Vagina (tissue), 2 donors: ENCODE data around the gene SELENOO.

Experiments used
- POLR2A ChIP-seq, 2 donors: fragments of 450-650 bp; IDR thresholded peaks; one replicate each; pipeline ENCODE4 v1.6.1; 2017; ENCODE audit warnings: antibody characterized with exemption in 2 of 2, mild to moderate bottlenecking in 2 of 2, moderate library complexity in 2 of 2
- POLR2AphosphoS5 ChIP-seq, 2 donors: sonication (generic); formaldehyde crosslinking; IDR thresholded peaks; one replicate each; pipeline ENCODE4 v1.9.0; 2017; ENCODE audit warnings: antibody characterized with exemption in 2 of 2, mild to moderate bottlenecking in 2 of 2, low read depth in 1 of 2; ENCODE audit not compliant: insufficient read depth in 1 of 2
- TF ChIP-seq, protein P1 (sequence below), 3 experiments: fragments of 450-650 bp in 2 of 3; fragments of 200-600 bp in 1 of 3; sonication (generic) in 1 of 3; IDR thresholded peaks; one replicate each; pipeline ENCODE4 v1.5.1; 2017 to 2019; ENCODE audit warnings: antibody characterized with exemption in 3 of 3, mild to moderate bottlenecking in 2 of 3, moderate library complexity in 2 of 3

DNA sequence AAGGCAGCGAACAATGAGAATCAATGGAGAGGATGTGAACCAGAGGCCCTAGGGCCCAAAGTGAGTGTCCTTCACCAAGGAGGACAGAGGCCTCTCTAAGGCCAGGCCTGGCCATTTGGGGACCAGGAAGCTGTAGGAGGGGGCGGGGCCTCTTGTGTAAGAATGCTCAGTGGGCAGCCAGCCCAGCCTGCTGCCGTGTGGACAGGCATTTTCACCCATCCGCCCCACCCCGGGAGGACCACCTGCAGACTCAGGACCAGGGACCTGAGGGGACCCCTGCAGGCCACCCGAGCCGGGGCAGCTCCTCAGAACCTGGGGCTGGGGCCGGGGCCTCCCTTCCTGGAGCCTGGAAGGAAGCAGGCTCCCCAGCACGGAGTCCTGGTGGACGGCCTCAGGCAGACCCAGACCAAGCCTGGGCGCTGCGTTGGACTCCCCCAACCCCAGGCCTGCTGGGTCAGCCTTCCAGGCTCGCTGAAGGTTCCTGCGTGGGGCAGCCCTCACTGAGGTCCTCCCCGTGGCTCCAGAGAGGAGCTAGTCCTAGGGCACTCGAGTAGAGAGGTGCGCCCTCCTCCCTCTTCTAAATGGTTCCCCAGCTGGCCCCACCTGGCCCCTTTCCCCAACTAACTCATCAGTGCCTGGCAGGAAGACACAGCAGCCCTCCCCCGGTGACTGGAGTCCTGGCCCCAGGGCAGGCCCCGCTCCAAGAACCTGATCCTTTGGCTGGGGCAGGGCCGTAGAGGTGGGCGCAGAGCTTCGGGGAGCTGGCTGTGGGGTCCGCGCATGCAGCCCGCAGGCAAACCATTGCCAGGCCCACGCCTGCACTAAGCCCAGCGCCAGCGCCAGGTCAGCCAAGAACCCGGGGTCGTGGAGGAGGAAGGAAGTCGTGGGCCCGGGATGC lies 16.6 kb upstream of the SELENOO start:
- TF ChIP-seq, protein P1, sequence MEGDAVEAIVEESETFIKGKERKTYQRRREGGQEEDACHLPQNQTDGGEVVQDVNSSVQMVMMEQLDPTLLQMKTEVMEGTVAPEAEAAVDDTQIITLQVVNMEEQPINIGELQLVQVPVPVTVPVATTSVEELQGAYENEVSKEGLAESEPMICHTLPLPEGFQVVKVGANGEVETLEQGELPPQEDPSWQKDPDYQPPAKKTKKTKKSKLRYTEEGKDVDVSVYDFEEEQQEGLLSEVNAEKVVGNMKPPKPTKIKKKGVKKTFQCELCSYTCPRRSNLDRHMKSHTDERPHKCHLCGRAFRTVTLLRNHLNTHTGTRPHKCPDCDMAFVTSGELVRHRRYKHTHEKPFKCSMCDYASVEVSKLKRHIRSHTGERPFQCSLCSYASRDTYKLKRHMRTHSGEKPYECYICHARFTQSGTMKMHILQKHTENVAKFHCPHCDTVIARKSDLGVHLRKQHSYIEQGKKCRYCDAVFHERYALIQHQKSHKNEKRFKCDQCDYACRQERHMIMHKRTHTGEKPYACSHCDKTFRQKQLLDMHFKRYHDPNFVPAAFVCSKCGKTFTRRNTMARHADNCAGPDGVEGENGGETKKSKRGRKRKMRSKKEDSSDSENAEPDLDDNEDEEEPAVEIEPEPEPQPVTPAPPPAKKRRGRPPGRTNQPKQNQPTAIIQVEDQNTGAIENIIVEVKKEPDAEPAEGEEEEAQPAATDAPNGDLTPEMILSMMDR (IDR thresholded peaks at IDR 0.05): no peak
- no peak for TF ChIP-seq POLR2AphosphoS5 (IDR thresholded peaks at IDR 0.05; ENCODE audit: insufficient read depth in 1 of 2, low read depth in 1 of 2)
- no peak for TF ChIP-seq POLR2A (IDR thresholded peaks at IDR 0.05)
